Measurements from ENCODE around the gene TIAM1.

Gene TIAM1

DNA sequence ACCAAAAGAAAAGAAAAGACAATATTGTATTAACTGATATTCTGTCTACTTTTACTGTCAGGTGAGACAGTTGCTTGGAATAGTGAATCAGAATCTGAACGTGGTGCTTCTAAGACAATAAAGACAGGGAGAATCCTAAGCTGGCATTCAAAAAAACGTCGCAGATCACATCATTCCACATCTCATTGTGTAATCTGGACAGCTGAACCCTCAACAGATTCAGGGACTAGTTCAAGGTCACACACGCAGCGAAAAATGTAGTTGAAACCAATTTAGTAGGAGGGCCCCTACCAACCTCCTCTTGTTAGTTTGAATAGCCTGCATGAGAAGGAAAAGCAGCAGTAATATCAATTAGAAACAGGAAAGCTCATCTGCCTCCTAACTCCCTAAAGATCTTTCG, 259.4 kb downstream of the TIAM1 start:
- no peaks in the 10 kb centered on the region for H3K79me1 ChIP-seq (ENCODE audit: low read depth, low read length)
- no peaks in the 10 kb centered on the region for H3K9me3 ChIP-seq (replicated peaks in 1 of 2; ENCODE audit: control insufficient read depth in 2 of 2, insufficient read depth in 1 of 2, low read depth in 1 of 2, low read length in 2 of 2)
- H3K9ac ChIP-seq (ENCODE audit: low read depth, low read length, poor library complexity): no peak overlapping the region
- H3K4me1 ChIP-seq (ENCODE audit: control insufficient read depth in 2 of 2, insufficient read depth in 1 of 2, low read depth in 1 of 2, low read length in 2 of 2): no peaks in the 10 kb centered on the region
- no peak overlapping the region for H2AFZ ChIP-seq (ENCODE audit: low read length)
- no peak overlapping the region for H3K14ac ChIP-seq (ENCODE audit: low read length)
- no peak overlapping the region for H3K18ac ChIP-seq (ENCODE audit: low read length)
- H3K4ac ChIP-seq (ENCODE audit: low read length): no peak overlapping the region
- H4K91ac ChIP-seq (ENCODE audit: low read depth, low read length, poor library complexity): no peak overlapping the region
- no peak overlapping the region for H3K4me2 ChIP-seq (ENCODE audit: insufficient read depth, low read length, poor library complexity, severe bottlenecking)
- H2BK15ac ChIP-seq (ENCODE audit: low read length): no peak overlapping the region
- H3K36me3 ChIP-seq (replicated peaks in 1 of 2; ENCODE audit: control insufficient read depth in 2 of 2, insufficient read depth in 2 of 2, low read length in 2 of 2): no peaks in the 10 kb centered on the region
- H2BK120ac ChIP-seq (ENCODE audit: low read depth, low read length): no peak overlapping the region
- no peak overlapping the region for H2BK12ac ChIP-seq (ENCODE audit: low read length)
- no peak overlapping the region for H3K4me3 ChIP-seq (ENCODE audit: low read length in 2 of 2)
- no peak overlapping the region for H4K8ac ChIP-seq (ENCODE audit: low read depth, low read length)
- no peak overlapping the region for H3K23ac ChIP-seq (ENCODE audit: low read depth, low read length, poor library complexity)
- no peak overlapping the region for H2BK5ac ChIP-seq (ENCODE audit: low read length)
- no peak overlapping the region for H3K27ac ChIP-seq (replicated peaks; ENCODE audit: low read length)
- no peak for DNase-seq (ENCODE audit: low spot score)
- H2AK5ac ChIP-seq (ENCODE audit: low read depth, low read length): no peak overlapping the region
- WGBS, 2 donors (ENCODE audit: extremely low coverage in 2 of 2, insufficient read length in 2 of 2, insufficient replicate concordance in 1 of 2): no CpG with 5 or more reads among the region's 6 CpGs
- no peaks in the 10 kb centered on the region for H3K27me3 ChIP-seq (ENCODE audit: control insufficient read depth in 3 of 3, insufficient read depth in 3 of 3, low read depth in 1 of 3, low read length in 3 of 3)

DNA sequence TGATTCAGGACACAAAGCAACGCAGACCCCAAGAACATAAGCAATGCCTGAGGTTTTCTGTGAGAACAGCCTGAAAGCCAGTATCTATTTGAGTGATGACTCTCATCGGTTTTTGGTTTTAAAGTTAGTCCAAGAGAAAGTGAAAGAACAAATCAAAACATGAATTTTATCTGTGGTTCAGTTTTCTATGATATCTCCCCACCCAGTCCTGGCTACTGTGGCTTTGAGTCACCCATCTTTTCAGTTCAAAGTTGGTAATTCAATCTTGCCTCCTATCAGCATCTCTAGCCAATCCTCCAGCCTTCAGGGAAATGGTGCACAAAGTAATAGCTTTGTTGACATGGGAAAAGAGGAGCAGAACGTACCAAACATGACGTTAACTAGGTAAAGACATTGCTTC, 265.3 kb downstream of the TIAM1 start:
- no peak overlapping the region for H4K8ac ChIP-seq (ENCODE audit: low read depth, low read length)
- H2BK5ac ChIP-seq (ENCODE audit: low read length): no peak overlapping the region
- H3K4ac ChIP-seq (ENCODE audit: low read length): no peak overlapping the region
- no CpG with 5 or more reads among the region's 4 CpGs for WGBS, 2 donors (ENCODE audit: extremely low coverage in 2 of 2, insufficient read length in 2 of 2, insufficient replicate concordance in 1 of 2)
- no peak overlapping the region for H2BK15ac ChIP-seq (ENCODE audit: low read length)
- H3K27ac ChIP-seq (replicated peaks; ENCODE audit: low read length): no peak overlapping the region
- H3K9me3 ChIP-seq (replicated peaks in 1 of 2; ENCODE audit: control insufficient read depth in 2 of 2, insufficient read depth in 1 of 2, low read depth in 1 of 2, low read length in 2 of 2): no peaks in the 10 kb centered on the region
- no peak for DNase-seq (ENCODE audit: low spot score)
- no peaks in the 10 kb centered on the region for H3K4me1 ChIP-seq (ENCODE audit: control insufficient read depth in 2 of 2, insufficient read depth in 1 of 2, low read depth in 1 of 2, low read length in 2 of 2)
- H3K14ac ChIP-seq (ENCODE audit: low read length): no peak overlapping the region
- H4K91ac ChIP-seq (ENCODE audit: low read depth, low read length, poor library complexity): no peak overlapping the region
- H3K79me1 ChIP-seq (ENCODE audit: low read depth, low read length): no peaks in the 10 kb centered on the region
- H3K18ac ChIP-seq (ENCODE audit: low read length): no peak overlapping the region
- H3K23ac ChIP-seq (ENCODE audit: low read depth, low read length, poor library complexity): no peak overlapping the region
- H2BK12ac ChIP-seq (ENCODE audit: low read length): no peak overlapping the region
- H2BK120ac ChIP-seq (ENCODE audit: low read depth, low read length): no peak overlapping the region
- no peak overlapping the region for H2AFZ ChIP-seq (ENCODE audit: low read length)
- H3K4me2 ChIP-seq (ENCODE audit: insufficient read depth, low read length, poor library complexity, severe bottlenecking): no peak overlapping the region
- H2AK5ac ChIP-seq (ENCODE audit: low read depth, low read length): no peak overlapping the region
- H3K27me3 ChIP-seq (ENCODE audit: control insufficient read depth in 3 of 3, insufficient read depth in 3 of 3, low read depth in 1 of 3, low read length in 3 of 3): peaks cover 0 to 5% (median 0%) of the 10 kb centered on the region in 3 experiments
- no peaks in the 10 kb centered on the region for H3K36me3 ChIP-seq (replicated peaks in 1 of 2; ENCODE audit: control insufficient read depth in 2 of 2, insufficient read depth in 2 of 2, low read length in 2 of 2)
- no peak overlapping the region for H3K9ac ChIP-seq (ENCODE audit: low read depth, low read length, poor library complexity)
- no peak overlapping the region for H3K4me3 ChIP-seq (ENCODE audit: low read length in 2 of 2)

DNA sequence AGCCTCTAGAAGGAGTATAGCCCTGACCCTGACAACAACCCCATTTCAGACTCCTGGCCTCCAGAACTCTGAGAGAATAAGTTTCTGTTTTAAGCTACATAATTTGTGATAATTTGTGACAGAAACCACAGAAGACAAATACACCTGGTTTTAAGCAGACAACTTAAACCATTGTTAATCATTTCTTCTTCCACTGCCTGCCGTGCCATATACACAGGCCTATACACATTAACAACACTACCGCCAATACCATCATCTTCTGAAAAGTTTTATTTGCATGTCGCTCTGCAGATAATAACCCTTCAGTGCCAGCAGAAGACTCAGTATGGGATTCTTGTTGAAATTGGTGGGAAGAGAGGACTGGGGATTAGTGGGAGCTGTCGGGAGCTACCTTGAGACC, 265.8 kb downstream of the TIAM1 start:
- Histone ChIP-seq H3K36me3 (replicated peaks in 1 of 2; ENCODE audit: control insufficient read depth in 2 of 2, insufficient read depth in 2 of 2, low read length in 2 of 2) (no peaks in the 10 kb centered on the region), H3K4me2 (ENCODE audit: insufficient read depth, low read length, poor library complexity, severe bottlenecking) (no peak overlapping the region), H3K18ac (ENCODE audit: low read length) (no peak overlapping the region), H3K4me3 (ENCODE audit: low read length in 2 of 2) (no peak overlapping the region), H3K4me1 (ENCODE audit: control insufficient read depth in 2 of 2, insufficient read depth in 1 of 2, low read depth in 1 of 2, low read length in 2 of 2) (no peaks in the 10 kb centered on the region), H4K8ac (ENCODE audit: low read depth, low read length) (no peak overlapping the region), H3K9me3 (replicated peaks in 1 of 2; ENCODE audit: control insufficient read depth in 2 of 2, insufficient read depth in 1 of 2, low read depth in 1 of 2, low read length in 2 of 2) (no peaks in the 10 kb centered on the region), H3K23ac (ENCODE audit: low read depth, low read length, poor library complexity) (no peak overlapping the region), H3K27ac (replicated peaks; ENCODE audit: low read length) (no peak overlapping the region), H2AK5ac (ENCODE audit: low read depth, low read length) (no peak overlapping the region), H2BK120ac (ENCODE audit: low read depth, low read length) (no peak overlapping the region), H3K79me1 (ENCODE audit: low read depth, low read length) (no peaks in the 10 kb centered on the region), H2AFZ (ENCODE audit: low read length) (no peak overlapping the region), H3K27me3 (ENCODE audit: control insufficient read depth in 3 of 3, insufficient read depth in 3 of 3, low read depth in 1 of 3, low read length in 3 of 3) (peaks cover 0 to 5% (median 0%) of the 10 kb centered on the region in 3 experiments), H3K4ac (ENCODE audit: low read length) (no peak overlapping the region), H4K91ac (ENCODE audit: low read depth, low read length, poor library complexity) (no peak overlapping the region), H3K9ac (ENCODE audit: low read depth, low read length, poor library complexity) (no peak overlapping the region), H2BK12ac (ENCODE audit: low read length) (no peak overlapping the region), H2BK5ac (ENCODE audit: low read length) (no peak overlapping the region), H2BK15ac (ENCODE audit: low read length) (no peak overlapping the region), H3K14ac (ENCODE audit: low read length) (no peak overlapping the region)
- WGBS, 2 donors (ENCODE audit: extremely low coverage in 2 of 2, insufficient read length in 2 of 2, insufficient replicate concordance in 1 of 2): no CpG with 5 or more reads among the region's 4 CpGs
- DNase-seq (ENCODE audit: low spot score): no peak

DNA sequence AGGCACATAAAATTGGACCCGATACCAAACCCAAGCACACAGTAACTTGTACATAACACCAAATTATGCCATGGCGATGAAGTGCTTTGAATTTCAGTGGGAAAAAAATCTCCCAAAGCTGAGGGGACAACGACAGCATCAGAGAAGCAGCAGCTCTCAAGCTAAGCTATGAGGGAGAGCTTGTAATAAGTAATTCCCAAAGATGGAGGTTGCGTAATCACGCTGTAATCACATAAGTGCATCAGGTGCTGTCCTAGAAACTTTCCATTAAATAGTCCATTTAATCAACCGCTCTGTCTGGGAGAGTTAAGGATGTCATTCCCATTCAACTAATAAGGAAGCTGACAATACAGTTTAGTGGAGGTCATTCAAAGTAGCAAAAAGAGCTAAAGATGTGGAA, 268.2 kb downstream of the TIAM1 start:
- Histone ChIP-seq H4K91ac (ENCODE audit: low read depth, low read length, poor library complexity) (no peak overlapping the region), H2BK5ac (ENCODE audit: low read length) (no peak overlapping the region), H2AK5ac (ENCODE audit: low read depth, low read length) (no peak overlapping the region), H3K14ac (ENCODE audit: low read length) (no peak overlapping the region), H3K27me3 (ENCODE audit: control insufficient read depth in 3 of 3, insufficient read depth in 3 of 3, low read depth in 1 of 3, low read length in 3 of 3) (peaks cover 0 to 5% (median 0%) of the 10 kb centered on the region in 3 experiments), H3K4me3 (ENCODE audit: low read length in 2 of 2) (no peak overlapping the region), H3K18ac (ENCODE audit: low read length) (no peak overlapping the region), H2BK120ac (ENCODE audit: low read depth, low read length) (no peak overlapping the region), H3K27ac (replicated peaks; ENCODE audit: low read length) (no peak overlapping the region), H2BK12ac (ENCODE audit: low read length) (no peak overlapping the region), H3K36me3 (replicated peaks in 1 of 2; ENCODE audit: control insufficient read depth in 2 of 2, insufficient read depth in 2 of 2, low read length in 2 of 2) (no peaks in the 10 kb centered on the region), H2AFZ (ENCODE audit: low read length) (no peak overlapping the region), H4K8ac (ENCODE audit: low read depth, low read length) (no peak overlapping the region), H3K9me3 (replicated peaks in 1 of 2; ENCODE audit: control insufficient read depth in 2 of 2, insufficient read depth in 1 of 2, low read depth in 1 of 2, low read length in 2 of 2) (no peaks in the 10 kb centered on the region), H3K4me1 (ENCODE audit: control insufficient read depth in 2 of 2, insufficient read depth in 1 of 2, low read depth in 1 of 2, low read length in 2 of 2) (peaks cover 0 to 4% of the 10 kb centered on the region in 2 donors), H3K79me1 (ENCODE audit: low read depth, low read length) (no peaks in the 10 kb centered on the region), H2BK15ac (ENCODE audit: low read length) (no peak overlapping the region), H3K9ac (ENCODE audit: low read depth, low read length, poor library complexity) (no peak overlapping the region), H3K23ac (ENCODE audit: low read depth, low read length, poor library complexity) (no peak overlapping the region), H3K4me2 (ENCODE audit: insufficient read depth, low read length, poor library complexity, severe bottlenecking) (no peak overlapping the region), H3K4ac (ENCODE audit: low read length) (no peak overlapping the region)
- WGBS, 2 donors (ENCODE audit: extremely low coverage in 2 of 2, insufficient read length in 2 of 2, insufficient replicate concordance in 1 of 2): no CpG with 5 or more reads among the region's 6 CpGs
- no peak for DNase-seq (ENCODE audit: low spot score)
